HG02943 (cell line): ENCODE data around the gene PTPRT.

ENCODE experiments used
- ATAC-seq: cut with Tn5 transposase; IDR thresholded peaks from one replicate; pipeline ENCODE4 v1.9.1; 2021; ENCODE audit warnings: mild to moderate bottlenecking, low read depth, moderate library complexity; ENCODE audit not compliant: unreplicated experiment

The PTPRT gene

DNA sequence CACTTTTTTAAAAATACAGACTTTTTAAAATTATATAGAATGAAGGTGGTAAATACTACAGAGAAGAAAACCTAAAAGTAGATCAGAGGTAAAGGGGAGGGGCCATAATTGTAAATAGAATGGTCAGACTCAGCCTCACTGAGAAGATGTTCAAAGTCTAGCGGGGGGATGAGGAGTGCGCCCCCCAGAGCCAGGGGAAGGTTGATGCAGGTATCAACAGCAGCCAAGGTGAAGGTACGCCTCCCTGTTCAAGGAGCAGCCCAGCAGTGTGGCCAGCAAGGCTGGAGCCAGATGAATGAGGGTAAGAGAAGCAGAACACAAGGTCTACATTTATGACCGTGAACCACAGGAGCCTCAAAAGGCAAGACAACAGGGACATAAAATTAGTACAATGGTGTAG, 204.1 kb downstream of the PTPRT start:
- ATAC-seq: no peak

DNA sequence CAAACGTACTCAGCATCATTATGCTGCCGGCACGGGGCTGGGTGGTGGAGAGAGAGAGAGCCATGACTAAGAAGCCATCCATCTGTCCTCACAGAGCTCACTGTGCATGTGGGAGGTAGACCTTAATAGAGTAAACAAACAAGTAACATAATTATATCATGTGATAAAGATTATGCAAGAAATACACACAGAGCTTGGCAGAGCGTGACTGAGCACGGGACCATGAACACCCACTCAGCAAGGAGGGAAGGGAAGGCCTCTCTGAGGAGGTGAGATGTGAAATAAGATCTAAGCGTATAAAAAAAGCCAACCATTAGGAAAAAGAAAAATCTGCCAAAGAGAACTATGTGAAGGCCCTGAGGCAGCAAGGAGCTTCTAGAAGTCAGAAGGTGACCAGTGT, 207.5 kb downstream of the PTPRT start:
- no peak for ATAC-seq

DNA sequence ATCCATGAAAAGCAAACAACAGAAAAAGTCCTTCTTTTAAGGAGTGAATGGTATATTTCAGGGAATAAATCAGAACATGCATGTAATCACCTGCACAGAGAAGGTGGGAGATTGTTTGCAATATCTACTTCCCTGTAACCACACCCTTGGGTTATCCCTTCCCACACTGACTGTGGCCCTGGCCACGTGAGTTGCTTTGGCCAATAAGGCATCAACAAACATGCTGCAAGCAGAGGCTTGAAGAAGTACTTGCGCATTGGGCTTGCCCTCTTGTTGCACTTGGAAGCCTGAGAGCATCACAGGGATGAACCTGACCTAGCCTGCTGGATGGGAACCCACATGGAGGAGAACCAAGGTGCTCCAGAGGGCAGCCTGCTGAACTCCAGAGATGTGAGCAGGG, 208.5 kb downstream of the PTPRT start:
- no peak for ATAC-seq

DNA sequence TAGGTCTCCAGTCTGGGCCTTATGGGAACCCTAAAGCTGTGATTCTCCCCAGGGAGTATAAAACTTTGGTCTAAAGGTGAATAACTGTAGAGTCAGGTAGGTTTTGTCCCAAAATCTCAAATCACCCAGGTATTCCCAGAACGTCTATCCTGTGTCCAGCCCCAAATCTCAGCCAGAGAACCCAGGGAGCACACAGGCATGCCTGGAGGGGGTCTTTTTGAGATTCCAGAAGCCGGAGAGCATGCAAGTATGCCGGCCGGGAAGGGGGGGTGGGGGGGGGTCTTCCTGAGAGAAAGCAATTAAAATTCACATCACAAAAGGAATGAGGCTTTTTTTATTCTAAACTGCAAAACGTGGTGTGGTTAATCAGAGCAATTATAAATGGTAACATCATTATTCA, 210.0 kb downstream of the PTPRT start:
- ATAC-seq: no peak

DNA sequence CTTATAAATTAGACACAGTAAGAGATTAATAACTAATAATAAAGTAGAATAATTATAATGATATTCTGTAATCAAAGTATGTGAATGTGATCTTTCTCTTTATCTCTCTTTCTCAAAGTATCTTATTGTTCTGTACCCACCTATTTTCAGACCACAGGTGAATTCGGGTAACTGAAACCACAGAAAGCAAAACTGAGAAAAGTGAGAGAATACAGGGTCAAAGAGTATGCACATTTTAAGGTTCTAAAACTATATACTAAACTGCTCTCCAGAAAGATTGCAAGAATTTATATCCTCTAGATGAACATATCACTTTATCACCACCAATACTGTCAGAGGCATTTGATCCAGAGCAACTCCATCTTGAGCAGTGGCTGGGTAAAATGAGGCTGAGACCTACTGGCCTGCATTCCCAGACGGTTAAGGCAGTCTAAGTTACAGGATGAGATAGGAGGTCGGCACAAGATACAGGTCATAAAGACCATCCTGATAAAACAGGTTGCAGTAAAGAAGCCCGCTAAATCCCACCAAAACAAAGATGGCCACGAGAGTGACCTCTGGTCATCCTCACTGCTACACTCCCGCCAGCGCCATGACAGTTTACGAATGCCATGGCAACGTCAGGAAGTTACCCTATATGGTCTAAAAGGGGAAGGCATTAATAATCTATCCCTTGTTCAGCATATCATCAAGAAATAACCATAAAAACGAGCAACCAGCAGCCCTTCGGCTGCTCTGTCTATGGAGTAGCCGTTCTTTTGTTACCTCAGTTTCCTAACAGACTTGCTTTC, 211.3 kb downstream of the PTPRT start:
- ATAC-seq: no peak

DNA sequence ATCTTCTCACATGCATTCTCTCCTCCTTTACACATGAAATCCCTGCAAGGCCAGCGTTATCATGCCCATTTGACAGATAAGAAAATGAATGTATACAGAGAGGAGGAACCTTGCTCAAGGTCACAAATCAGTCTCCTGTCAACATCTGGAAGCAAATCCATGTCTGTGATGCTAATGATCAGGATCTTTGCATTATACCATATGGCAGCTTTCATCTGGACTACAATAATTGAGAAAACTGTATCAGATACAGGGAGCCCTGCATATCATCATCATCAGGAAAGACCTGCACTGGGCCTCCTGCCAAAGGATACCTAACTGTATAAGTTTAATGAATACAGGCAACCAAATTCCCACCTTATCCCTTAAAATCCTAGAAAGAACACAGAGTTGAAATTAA, 213.7 kb downstream of the PTPRT start:
- no peak for ATAC-seq

DNA sequence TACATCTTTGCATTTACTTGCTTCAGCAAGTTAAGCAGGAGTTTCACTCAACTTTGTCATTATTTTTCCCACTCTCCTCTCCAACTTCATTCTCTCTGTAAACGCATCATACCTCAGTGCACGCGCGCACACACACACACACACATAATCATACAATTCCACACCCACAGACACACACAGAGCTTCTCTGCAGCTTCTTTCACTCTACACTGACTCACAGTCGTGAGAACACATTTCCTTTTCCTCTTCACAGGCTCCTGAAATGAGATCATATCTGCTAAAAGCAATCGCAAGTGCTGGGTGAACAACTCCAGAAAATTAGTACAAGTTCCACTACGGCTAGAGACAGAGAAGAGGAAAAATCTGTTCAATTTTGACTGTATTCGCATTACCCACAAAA, 215.4 kb downstream of the PTPRT start:
- no peak for ATAC-seq

DNA sequence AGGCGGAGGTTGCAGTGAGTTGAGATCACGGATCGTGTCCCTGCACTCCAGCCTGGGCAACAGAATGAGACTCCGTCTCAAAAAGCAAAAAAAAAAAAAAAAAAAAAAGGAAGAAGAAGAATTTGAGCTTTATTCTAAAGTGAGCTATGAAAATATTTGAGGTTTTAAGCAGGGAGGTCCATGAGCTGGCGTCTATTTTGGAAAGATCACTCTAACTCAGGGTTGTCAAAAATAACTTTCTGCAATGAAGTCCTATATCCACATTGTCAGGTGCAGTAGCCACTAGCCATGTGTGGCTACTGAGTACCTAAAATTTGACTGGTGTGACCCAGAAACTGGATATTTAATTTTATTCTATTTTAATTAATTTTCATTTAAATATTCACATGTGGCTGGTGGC, 217.1 kb downstream of the PTPRT start:
- ATAC-seq: no peak

DNA sequence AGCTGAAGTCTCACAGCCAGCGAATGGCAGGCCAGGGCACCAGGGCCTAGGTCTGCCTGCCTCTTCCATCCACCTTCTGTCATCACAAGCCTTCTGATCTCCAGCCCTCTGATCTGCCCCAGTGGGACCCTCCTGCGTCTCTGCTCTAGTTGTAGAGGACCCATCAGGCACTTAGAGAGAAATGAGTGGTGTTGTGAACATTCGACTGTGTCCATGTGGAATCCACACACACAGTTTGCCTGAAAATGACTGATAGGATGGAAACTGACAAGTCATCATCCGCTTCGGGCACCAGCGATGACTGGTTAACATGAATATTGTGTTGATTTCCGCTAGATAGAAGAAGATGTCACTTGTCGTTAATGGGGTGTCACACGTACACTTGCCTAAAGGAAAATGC, 221.0 kb downstream of the PTPRT start:
- ATAC-seq: no peak

DNA sequence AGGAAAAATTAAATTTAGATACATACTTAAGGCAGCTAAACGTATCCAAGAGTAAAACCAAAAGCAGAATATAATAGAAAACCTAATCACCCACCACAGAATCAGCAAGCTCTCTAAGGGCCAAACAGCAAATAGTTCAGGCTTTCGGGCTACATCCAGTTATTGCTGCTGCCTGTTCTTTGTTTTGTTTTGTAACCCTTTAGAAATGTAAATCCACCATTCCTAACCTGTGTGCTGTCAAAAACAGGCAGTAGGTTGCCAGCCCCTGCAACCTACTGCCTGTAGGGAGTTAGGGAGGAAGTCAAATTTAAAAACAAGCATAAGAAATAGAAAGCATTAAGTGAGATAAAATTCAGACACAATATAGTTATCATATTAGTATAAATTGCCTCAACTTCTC, 225.9 kb downstream of the PTPRT start:
- no peak for ATAC-seq

DNA sequence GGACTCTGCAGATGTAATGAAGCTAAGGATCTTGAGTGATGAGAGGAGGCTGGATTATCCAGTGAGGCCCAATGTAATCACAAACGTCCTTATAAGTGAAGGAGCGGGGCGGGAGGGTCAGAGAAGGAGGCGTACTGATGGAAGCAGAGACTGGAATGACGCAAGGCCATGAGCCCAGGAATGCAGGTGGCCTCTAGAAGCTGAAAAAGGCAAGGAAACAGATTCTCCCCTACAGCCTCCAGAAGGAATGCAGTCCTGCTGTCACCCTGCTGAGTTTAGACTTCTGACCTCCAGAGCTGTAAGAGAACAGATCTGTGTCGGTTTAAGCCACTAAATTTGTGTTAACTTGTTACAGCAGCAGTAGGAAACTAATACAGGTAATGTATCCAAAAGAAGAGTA, 227.9 kb downstream of the PTPRT start:
- ATAC-seq: no peak

DNA sequence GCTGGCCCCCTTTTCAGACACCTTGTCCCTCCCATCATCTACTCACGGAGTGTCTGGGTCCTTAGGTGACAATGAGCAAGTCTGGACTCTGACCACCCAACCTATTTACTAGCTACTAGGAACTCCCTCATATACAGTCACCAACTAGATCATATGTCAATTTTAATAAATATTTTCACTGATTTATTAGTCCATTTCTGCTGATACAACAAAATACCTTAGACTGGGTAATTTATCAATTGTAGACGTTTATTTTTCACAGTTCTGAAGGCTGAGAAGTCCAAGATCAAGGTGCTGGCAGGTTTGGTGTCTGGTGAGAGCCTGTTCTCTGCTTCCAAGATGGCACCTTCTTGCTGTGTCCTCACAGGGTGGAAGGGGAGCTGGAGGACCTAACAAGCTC, 229.7 kb downstream of the PTPRT start:
- no peak for ATAC-seq

DNA sequence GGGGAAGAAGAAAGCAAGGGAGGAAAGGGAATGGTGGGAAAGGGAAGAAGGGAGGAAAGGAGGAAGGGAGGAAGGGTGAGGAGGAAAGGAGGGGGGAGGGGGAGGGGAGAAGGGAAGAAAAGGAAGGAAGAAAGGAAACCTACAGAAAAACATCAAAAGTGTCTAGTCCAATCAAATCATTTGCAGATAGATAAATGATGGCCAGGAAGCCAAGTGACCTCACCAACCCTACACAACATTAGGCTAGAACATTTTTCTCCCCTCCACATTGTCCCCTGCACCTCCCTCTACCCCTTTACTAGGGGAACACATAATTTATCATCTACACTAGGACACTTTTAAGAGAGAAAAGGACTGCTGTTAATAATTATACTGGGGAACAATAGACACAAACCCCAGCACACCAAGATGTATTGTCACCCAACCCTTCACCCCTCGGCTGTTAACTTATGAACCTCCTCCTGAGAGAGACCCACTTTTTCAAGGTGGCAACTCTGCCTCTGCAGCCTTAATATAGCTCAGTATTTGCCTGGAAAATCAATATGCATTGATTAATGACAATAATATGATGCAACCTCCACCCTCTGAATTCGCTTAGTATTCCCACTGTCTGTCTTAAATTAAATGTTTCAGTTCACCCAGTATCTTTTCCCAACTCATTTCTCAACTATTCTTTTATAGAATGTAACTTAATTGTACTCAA, 231.2 kb downstream of the PTPRT start:
- no peak for ATAC-seq

DNA sequence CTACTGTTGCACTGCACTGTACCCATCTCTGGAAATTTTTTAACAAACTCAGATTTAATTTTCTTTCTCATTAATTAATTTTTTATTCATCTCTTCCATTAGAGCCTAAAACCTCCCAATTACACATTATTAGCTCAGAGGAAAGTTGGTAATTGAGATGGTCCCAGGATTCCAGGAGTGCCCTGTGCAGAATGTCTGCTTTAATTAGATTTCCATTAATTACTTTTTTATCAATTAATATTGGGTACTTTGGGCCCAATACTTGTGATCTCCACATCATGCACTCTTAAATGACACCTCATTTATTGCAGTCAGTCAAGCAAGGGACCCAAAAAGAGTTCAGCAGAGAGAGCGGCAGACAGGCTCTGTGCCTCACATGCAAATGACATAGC, 232.0 kb downstream of the PTPRT start:
- ATAC-seq: no peak

DNA sequence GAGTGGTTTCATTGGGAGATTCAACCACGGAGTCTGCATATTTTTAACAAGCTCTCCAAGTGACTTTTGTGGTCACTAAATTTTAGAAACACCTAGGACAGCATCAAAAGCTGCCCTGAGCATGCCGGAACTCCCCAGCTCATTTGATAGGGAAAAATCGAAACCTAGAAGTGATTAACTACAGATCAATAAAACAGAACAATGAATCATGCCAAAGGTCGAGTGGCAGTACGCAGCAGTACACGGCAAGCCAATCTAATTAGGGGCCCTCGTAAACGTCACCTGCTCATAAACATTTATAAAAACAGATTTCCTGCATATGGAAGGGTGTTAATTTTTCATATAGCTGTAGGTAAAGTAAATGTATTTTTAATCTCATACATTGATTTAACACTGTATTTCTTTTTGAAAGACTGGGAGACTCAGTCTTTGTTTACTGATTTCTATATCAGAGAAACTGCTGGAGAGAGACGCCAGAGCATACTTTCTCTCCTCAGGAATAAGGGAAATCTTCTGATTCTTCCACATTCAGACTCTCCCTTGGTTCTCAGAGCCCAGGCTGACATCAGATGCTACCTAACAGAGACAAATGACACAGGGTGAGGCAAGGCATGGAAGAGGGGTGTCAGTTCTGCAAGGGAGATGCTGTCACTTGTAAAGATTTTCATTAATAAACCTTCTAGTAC, 232.5 kb downstream of the PTPRT start:
- no peak for ATAC-seq

DNA sequence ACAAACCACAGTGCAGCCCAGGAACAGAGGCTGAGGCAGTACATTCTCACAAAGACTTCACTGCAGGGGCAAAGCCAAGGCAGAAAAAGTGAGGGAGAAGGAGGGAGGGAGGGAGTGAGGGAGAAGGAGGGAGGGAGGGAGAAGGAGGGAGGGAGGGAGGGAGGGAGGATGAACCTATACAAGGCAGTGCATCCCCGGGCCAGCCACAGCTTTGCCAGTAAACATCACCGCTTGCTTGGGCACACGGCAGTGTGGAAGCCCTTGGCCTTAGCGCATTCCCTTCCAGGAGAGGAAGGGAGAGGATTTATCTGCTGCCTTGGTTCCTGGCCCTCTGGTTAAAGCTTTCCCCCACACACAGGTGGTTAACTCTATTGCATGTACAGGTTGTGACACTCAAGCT, 234.0 kb downstream of the PTPRT start:
- no peak for ATAC-seq

DNA sequence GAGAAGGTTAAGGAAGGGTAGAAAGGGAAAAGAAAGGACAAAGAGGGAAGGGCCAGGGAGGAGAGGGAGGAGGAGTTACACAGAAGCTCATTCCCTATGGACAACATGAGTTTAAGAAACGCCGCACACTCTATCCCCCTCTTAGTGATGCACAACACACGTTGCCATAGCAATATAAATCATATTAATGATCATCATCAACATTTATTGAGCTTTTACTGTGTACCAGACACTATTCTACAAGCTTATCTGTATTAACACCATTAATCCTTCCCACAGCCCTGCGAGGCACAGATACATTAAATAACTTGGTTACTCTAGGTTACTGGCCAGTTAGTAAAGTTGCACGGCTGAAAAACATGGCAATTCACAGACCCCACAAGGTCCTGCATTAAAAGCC, 234.8 kb downstream of the PTPRT start:
- no peak for ATAC-seq

DNA sequence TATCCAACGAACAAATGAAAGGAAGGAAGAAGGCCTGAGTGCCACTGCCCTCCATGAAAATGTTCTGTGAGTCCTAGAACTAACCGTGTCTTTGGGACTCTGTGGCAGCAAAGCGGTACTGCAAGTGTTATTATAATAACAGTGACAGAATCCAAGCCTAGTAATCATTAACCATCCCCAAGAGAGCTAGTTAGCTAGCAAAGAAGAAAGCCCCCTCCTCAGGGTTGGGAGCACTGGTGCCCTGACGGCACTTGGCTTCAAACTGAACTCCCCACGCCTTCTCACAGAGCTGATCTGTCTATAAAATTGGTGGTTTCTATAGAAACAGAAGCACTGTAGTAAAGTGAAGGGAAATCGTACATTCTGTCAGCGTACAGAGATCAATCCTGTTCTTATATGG, 239.8 kb downstream of the PTPRT start:
- no peak for ATAC-seq

DNA sequence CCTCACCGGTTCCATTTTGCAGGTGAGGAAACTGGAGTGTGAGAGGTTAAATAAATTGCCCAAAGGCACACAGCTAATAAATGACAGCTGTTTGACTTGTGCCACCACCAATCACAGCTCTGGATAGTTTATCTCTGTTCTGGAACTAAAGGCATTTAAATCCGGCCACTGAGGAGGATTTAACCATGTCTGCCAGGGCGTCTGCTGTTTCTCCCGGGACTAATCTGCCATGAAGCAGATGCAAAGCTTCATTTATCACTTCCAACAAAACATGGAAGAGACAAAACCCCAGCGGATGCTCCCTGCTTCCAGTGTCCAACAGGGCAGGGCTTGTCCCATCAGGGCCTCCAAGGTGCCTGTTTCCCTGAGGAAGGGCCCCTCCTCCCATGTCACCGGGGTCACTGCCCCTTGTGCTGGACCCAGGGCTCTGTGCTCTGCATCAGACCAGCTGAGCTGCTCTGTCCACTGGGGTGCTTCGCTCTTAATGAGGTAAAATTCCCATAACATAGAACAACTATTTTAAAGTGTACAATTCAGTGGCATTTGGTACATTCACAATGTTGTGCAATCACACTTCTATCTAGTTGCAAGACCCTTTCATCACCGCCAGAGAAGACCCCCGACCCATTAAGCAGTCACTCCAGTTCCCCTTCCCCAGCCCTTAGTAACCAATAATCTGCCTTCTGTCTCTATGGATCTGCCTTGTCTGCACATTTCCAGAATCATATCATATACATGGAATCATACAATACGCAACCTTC, 244.3 kb downstream of the PTPRT start:
- no peak for ATAC-seq

DNA sequence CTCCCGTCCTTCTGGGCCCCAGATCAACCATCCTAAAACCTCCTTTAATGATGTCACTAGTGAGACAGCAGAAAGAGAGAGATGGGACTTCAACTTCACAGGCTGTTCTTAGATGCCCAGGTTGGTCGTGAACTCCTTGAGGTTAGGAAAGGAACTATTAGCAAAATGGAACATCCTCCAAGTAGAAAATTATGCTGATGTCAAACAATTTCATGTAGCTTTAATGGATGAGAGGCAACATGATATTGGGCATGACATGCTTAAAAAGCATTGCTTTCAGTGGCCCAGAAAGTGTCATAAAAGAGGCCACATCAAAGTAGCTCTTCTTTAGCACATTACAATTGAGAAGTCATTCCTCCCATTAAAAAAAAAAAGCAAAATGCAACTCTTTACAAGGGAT, 248.1 kb downstream of the PTPRT start:
- ATAC-seq: no peak
